NCI-H748 (cell line): ENCODE results near the gene CLK2.

Experiments
- DNase-seq: peaks from one replicate; lab custom pipeline; 2025; ENCODE audit not compliant: unreplicated experiment; lab: John Stamatoyannopoulos, UW

The CLK2 gene

DNA sequence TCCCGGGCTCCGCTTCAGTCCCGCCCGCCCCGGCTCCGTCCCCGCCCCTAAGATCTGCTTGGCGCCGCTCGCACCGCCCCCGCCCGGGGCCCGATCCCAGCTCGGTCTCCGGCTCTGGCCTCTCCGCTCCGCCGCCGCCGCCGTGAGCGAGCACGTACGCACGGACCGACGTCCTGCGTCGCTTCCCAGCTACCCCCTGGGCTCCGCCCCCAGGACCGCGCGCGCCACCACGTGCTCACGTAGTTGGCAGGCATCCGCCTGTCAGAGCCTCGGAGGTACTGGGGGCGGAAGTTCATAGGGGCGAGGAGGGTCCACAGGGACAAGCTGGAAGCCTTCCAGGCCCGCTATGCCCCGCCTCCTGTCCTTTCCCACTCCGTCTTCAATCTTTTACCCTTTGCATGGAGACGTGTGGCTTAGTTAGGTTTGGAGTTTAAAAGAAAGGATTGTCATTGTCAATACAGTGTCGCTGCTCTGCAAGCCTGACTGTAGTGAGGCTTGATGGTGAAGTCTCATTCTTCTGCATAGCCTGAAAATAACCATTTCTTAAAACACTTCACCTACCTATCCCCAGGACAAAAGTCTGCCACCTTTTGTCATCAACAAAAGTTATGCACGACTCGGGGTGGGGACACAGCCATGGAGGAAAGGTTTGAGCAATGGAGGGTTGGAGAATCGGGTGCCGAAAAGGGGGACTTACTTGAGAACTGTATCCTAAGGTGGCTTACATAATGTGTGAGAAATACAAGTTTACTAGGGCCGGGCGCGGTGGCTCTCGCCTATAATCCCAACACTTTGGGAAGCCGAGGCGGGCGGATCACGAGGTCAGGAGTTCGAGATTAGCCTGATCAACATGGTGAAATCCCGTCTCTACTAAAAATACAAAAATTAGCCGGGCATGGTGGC lies at the start of gene CLK2:
Gene CLK2, minus strand, starts transcription at position 162 of the 903 bp plus-strand sequence. CDS start 2,527 bp downstream, outside the sequence.
- DNase-seq: peak; percentile 99

DNA sequence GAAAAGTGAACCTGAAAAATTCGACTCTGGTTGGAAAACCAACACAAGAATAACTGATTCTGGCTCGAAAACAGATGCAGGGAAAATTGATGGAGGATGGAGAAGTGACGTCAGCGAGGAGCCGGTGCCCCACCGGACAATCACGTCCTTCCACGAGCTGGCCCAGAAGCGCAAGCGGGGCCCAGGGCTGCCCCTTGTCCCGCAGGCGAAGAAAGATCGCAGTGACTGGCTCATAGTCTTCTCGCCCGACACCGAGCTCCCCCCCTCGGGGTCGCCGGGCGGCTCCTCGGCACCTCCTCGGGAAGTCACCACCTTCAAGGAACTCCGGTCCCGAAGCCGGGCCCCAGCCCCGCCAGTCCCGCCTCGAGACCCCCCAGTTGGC lies 49.3 kb upstream of the CLK2 start:
- peak; percentile 46 for DNase-seq

DNA sequence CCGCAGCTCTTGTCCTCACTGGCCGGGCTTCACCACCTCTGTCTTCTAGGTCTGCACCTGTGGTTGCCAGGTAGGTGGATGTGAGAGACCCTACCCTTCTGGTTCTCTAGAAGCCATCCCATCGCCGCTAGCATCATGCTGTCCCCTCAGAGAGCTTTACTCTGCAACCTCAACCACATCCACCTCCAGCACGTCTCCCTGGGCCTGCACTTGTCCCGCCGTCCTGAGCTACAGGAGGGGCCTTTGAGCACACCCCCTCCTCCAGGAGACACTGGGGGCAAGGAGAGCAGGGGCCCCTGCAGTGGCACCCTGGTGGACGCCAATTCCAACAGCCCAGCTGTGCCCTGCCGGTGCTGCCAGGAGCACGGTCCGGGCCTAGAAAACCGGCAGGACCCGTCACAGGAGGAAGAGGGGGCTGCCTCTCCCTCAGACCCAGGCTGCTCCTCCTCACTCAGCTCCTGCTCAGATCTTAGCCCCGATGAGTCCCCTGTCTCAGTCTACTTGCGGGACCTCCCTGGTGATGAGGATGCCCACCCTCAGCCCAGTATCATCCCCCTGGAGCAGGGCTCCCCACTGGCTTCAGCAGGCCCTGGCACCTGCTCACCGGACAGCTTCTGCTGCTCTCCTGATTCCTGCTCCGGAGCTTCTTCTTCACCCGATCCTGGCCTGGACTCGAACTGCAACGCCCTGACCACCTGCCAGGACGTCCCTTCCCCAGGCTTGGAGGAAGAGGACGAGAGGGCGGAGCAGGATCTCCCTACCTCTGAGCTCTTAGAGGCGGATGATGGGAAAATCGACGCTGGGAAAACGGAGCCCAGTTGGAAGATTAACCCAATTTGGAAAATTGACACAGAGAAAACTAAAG lies 48.6 kb upstream of the CLK2 start:
- peak; percentile 38 for DNase-seq

DNA sequence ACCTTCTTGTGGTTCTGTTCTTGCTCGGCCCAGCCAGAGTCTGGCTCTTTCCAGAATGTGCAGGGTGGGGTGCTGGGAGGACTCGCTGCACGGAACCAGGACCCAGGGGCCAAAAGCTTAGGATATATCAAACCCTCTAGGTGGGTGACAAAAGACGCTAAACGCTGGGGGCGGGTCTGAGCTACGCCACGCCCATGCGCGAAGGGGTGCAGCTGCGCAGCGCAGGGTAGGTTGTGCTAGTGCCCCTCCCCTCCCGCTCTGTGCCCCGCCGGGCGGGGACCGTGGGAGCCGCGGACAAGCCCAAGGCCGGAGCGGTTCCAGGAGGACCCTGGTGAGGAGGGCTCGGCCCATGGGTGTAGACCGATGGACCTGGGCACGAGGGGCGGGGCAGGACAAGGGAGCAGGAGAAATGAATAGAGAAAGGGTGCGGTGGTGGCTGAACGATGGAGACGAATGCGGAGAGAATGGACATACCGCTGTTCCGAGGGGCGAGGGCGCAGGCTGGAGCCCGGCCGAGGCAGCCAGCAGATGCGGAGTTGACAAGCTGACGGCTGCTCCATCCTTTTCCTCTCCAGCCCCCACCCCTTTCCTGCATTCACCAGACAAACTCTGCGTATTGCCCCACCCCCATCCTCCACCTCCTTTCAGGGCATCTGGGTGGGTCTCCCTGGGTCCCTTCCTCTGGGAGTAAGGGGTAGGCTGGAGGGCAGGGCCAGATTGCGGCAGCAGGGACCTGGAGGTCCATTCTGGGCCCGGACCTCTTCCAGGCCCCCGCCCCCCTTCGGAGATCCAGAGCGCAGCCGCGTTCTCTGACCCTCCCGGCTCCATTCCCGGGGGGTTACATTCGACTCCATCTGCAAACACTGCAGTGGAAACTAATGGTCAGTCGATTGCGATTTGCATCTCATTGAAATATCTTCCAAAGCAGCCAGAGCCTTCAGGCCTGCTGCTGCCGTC lies 47.6 kb upstream of the CLK2 start, which contains the start of gene RUSC1:
Gene RUSC1, plus strand, starts transcription at position 234 of the 957 bp plus-strand sequence. CDS start 880 bp downstream, outside the sequence.
- DNase-seq: peak; percentile 90

DNA sequence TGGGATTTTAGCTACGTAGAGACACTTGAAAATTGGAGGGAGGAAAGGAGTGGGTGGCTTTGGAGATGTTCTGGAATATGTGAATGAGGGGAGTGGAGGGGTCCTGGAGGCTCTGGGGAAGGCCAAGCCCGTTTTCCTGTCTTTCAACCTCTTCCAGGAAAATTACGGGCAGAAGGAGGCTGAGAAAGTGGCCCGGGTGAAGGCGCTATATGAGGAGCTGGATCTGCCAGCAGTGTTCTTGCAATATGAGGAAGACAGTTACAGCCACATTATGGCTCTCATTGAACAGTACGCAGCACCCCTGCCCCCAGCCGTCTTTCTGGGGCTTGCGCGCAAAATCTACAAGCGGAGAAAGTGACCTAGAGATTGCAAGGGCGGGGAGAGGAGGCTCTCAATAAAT lies 46.9 kb upstream of the CLK2 start:
- DNase-seq: peak; percentile 74

DNA sequence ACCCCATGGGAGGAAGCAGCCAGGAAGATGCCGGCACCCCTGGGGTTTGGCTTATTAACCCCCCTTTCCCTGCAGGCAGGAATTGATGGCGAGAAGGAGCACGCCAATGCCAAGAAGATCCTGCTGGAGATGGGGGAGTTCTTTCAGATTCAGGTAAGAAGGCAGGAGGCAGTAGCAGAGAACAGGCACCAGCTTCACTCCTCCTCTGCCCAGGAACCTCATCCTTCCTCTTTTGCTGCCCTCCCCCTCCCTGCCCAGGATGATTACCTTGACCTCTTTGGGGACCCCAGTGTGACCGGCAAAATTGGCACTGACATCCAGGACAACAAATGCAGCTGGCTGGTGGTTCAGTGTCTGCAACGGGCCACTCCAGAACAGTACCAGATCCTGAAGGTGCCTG lies 46.2 kb upstream of the CLK2 start:
- DNase-seq: no peak

DNA sequence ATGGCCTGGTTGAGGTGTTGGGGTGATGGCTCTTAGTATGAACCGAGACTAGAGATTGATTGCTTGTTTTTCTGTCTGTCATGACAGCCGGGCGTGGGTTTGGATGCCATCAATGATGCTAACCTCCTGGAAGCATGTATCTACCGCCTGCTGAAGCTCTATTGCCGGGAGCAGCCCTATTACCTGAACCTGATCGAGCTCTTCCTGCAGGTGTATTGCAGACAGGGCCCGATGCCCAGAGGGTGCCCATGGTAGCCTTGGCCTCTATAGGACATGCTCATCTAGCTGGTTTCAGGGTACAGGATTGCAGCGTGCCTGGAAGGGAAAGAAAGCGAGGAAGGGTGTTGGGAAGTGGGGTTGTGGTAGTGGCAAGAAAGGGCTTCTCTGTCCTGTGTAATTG lies 44.8 kb upstream of the CLK2 start:
- DNase-seq: no peak

DNA sequence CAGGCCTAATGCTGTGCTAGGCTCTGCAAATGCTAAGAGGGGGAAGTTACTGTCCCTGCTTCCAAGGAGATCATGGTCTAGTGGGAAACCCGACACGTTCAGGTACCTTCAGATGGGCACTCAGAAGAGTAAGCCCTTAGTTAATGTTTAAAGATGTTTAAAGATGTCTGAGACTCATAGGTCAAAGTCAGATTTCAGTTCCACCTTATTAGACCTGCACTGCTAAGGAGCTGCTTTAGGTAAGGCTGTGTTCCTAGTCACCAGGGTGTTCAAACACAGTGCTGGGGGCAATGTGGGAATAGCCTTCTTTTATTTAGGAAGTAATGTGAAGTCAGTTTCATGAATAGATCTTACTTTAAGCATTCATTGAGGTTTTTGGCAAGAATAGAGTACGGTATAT lies 43.6 kb upstream of the CLK2 start:
- DNase-seq: no peak

DNA sequence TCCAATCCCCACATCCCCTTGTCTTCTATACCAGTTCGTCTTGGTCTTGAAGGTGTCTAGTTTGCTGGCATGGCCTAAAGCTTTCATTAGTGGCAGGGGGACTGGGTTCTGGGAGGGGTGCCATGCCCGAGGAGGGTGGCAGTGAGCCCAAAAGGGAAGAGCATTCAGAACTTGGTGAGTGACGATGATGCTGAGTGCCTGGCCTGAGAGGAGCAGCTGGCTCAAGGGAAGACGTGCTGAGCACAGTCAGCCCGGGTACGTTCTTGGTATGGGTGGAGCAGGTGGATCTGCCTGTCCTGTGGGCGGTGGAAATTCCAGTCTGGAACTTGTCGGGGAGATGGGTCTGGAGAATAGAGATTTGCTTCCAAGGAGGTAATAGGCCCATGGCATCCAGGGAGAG lies 40.0 kb upstream of the CLK2 start:
- no peak for DNase-seq

DNA sequence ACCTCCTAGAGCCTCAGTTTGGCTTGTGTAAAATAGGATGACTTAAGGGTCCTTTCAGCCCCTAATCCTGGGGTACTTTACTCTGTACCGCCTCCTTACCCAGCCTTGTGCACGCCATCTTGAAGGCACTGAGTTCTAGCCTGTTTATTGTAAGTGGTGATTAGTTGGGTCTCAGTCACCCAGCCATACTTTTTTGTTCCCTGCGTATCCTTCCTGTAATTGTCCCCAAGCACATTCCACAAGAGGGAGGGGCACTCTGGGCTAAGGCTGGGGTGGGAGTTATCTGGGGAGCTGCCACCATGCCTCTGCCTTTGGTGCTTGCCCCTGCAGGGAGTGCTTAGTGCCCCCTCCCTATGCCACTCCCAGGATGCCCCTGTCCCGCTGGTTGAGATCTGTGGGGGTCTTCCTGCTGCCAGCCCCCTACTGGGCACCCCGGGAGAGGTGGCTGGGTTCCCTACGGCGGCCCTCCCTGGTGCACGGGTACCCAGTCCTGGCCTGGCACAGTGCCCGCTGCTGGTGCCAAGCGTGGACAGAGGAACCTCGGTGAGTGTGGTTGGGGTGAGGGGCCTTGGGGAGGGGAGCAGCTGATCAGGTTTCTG lies 36.2 kb upstream of the CLK2 start:
- peak; percentile 13 for DNase-seq

DNA sequence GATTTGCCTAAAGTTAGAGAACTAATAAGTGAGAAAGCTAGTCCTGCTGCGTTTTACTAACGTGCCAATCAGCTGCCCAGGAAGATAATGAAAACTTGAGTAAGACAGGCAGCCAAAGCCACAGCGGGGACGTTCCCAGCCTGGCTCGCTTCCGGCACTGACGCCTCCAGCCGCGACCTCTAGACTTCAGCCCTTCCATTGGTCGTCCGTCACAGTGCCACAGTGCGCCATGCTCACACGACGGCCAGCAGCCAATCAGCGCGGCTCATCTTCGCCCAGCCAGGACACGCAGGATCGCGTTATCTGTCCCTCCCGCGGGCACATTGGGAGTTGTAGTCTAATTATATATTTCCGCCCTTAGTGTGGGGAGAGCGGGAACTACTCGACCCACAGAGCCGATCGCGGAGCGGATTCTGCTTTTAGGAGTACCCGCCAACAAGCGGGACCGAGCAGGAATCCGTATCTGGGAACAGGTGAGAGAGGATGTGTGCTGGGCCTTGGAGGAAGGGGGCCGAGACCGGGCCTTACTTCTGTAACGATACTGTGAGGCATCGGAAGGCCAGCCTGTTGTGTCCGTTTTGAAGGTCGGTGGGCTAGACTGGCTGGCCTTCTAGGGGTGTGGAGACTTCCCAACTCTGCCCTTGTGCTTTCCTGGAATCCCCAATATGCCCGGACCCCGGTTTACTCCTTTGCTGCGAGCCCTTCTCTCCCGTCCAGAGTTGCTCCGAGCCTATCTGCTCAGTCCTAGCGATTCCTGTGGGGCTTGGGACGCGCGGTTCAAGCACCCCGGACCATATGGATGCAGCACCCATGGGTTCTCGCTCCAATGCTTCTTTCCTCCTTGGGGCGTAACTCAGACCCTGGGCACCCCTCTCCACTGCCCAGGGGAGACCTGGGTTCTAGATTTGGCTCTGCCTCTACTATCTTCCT lies 35.5 kb upstream of the CLK2 start, which contains the start of gene FDPS:
Gene FDPS, plus strand, starts transcription at position 374 of the 930 bp plus-strand sequence. CDS start 924 bp downstream, outside the sequence.
- peak; percentile 99 for DNase-seq

DNA sequence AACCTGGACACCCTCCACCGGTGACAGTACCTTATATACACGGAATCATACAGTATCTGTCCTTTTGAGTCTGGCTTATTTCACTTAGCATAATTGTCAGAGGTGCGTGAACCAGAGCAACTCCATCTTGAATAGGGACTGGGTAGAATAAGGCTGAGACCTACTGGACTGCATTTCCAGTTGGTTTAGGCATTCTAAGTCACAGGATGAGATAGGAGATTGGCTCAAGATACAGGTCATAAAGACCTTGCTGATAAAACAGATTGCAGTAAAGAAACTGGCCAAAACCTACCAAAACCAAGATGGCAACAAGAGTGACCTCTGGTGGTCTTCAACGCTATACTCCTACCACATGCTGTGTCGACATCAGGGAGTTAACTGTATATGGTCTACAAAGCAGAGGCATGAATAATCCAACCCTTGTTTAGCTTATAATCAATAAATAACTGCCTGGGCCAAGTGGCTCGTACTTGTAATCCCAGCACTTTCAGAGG lies 34.0 kb upstream of the CLK2 start:
- DNase-seq: peak; percentile 21

DNA sequence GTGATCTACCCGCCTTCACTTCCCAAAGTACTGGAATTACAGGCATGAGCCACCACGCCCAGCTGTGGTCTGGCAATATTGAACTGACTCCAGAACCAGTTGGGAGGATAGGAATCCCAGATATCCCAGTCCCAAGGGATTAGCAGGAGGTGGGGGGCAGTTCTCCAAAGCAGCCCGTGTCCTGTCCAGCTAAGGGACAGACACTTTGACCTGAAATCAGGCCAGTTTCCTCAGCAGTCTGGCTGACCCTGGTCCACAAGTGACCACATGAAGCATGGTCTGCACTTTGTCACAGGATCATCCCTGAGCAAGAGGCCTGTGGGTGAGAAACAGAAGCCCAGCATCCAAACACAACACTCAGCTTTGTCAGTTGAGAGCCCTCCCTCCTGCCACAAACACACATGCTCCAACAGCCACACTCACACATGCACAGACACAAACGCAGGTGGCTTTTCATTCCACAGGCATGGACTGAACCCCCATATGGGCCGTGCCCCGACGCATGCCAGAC lies 32.6 kb upstream of the CLK2 start:
- DNase-seq: no peak

DNA sequence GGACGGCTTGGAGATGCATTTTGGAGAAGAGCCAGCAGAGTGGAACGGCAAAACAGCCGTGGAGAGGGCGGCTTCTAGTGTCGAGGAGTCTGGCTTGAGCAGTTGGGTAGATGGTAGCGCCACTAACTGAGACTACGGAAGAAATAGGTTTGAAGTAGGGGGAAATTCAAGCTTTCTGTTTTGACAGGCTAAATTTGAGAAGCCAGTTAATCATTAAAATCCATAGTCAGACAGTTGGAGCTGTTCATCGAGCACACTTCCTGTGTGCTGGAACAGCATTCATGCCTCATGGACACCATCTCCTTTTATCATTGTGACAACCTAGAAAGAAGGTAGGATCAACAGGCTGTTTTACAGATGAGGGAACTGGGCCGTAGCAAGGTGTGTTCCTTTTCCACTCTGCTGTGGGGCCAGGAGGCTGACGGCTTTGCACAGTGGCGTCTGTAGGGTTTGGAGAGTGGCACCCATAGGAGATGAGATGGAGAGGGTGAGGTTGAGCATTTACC lies 31.3 kb upstream of the CLK2 start:
- no peak for DNase-seq

DNA sequence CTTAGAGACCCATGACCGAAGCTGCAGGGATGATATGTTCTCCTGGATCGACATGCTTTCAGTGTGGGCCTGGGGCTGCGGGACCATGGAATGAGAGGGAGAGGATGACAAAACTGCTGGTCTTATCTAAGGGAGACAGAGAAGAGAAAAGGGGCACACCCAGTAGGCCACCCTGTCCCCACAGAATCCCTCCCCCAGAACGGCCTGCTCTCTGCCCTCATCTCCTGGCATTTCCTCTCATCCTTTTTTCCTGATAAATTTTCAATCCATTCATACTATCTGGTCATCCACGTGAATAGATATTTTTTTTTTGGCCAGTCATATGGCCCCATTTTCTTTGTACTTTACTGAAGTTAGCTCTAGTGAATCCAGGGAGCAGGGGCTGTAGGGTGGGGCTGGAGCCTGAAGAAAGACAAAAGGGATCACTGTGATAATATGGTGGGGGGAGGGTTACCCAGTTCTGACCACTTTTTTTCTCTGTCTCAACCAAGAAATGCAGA lies 28.1 kb upstream of the CLK2 start, which contains the start of gene PKLR:
Gene PKLR, minus strand, starts transcription at position 97 of the 500 bp plus-strand sequence. Its CDS starts 43 bp downstream, at position 54.
- no peak for DNase-seq

DNA sequence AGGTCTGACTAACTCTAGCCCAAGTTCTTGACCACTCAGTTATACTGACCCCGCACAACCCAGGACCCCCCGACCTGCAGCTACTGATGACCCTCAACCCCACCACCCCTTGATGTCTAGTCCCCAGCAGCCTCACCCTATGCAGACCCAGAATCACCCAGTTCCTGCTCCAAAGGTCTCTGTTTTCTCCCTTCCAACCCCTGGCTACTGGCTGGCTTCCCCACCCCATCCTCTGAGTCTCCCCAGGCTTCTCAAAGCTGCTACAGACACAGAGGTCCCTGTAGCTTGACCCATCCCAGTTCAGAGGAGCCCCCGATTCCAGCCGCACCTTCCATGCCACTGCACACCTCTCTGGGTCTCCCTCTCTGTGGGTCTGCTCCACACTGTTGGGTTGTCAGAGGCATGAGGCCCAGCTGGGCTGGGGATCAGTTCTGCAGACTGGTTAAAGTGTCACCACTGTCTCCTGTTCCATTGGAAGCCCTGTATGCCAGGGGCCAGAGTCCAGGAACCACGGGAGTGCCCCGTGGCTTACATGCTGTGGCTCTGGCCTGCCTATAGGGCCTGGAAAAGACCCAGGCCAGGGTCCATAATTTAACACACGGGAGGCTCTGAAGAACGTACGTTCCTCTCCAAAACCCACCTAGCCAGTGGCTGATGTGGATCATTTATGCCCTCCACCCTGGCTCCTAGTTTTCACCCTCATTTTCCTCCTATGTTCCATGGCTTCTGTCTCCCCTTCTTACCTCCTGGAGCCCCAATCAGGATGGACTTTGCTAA lies 27.4 kb upstream of the CLK2 start:
- no peak for DNase-seq

DNA sequence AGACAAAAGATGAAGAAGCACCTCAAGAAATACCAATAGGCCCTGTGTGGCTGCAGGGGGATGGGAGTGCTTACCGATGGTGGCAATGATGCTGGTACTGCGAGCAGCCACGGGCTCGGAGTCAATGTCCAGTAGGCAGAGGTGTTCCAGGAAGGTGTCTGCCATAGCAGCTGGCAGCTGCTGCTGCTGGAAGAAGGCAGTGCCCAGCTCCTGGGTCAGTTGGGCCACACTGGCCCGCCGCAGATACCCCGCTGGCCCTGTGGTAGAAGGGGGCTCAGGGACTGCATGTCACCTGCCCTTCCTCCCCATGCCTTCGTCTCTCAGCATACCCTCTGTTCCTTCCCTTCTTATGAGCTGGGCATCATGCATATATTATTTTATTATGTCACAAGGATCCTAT lies 26.7 kb upstream of the CLK2 start:
- no peak for DNase-seq
